HG02759 (cell line): ENCODE results near the gene HCST.
"Not testable (repeated sequence)": the region's sequence is repeated elsewhere in the genome, so short reads cannot be mapped to it uniquely, and the experiment has no call there.

Experiments
- ATAC-seq: cut with Tn5 transposase; IDR thresholded peaks from one replicate; pipeline ENCODE4 v1.9.1; 2021; ENCODE audit warnings: mild to moderate bottlenecking, moderate library complexity; ENCODE audit not compliant: unreplicated experiment

Gene HCST

DNA sequence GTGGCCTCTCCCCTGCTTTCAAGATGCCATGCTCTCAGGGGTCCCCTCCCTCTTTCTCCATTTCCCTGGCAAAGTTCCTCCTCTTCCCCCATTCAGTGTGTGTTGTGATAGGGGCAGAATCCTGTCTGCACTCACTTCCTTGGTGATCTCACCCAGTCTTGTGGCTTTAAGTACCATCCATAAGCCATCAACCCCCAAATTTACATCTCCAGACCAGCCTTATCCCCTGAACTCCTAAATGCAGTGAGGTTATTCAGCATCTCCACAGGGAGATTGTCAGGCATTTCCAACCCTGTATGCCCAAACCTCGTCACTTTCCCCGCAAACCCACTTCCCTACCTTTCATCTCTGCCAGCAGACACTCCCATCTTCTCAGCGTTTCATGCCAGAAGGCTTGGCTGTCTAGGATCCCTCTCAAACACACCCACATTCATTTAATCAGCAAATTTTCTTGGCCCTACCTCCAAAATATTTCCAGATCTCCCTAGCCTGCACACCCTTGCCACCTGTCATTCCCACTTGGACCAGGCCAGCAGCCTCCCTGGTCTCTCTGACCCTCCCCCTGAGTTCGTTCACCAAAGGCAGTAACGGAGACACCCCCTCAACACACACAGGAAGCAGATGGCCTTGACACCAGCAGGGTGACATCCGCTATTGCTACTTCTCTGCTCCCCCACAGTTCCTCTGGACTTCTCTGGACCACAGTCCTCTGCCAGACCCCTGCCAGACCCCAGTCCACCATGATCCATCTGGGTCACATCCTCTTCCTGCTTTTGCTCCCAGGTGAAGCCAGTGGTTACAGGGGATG lies at the start of gene HCST:
Gene HCST, plus strand, starts transcription at position 676 of the 808 bp plus-strand sequence. Its CDS starts 65 bp downstream, at position 741.
- ATAC-seq: no peak

- ATAC-seq: no peak
These were observed 49.1 kb upstream of the HCST start for GRCh38 chr19:35853038-35853756.

DNA sequence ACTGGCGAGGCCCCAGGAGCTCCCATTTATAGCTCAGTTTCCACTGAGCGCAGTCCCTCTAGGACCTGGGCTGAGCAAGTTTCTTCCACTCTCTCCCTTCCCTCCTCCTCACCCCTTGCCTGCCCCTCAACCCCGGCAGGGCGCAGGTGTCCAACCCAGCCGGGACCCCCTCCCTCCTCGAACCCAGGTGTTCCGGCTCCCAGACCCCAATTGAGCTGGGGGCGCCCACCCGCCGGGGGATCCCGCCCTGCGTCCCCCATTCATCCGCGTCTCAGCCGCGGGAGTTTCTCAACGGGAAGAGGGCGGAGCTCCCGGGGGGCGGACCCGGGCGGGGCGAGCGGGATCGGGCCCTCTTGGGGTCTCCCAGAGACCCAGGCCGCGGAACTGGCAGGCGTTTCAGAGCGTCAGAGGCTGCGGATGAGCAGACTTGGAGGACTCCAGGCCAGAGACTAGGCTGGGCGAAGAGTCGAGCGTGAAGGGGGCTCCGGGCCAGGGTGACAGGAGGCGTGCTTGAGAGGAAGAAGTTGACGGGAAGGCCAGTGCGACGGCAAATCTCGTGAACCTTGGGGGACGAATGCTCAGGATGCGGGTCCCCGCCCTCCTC lies 45.7 kb upstream of the HCST start, which contains the start of gene KIRREL2:
Gene KIRREL2, plus strand, starts transcription at position 366 of the 604 bp plus-strand sequence. Its CDS starts 209 bp downstream, at position 575.
- no peak for ATAC-seq

DNA sequence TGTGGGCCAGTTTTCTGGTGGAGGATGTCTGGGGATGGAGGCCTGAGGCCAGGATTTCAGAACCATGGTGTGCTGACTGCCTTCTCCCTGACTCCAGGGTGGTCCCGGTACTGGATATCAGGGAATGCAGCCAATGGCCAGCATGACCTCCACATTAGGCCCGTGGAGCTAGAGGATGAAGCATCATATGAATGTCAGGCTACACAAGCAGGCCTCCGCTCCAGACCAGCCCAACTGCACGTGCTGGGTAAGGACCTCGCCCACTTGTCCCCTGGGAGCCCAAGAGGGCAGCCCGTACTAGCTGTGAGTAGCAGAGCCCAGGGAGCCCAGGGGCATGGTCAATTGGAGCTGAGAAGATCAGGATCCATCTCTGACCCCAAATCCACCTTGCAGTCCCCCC lies 44.0 kb upstream of the HCST start:
- no peak for ATAC-seq

DNA sequence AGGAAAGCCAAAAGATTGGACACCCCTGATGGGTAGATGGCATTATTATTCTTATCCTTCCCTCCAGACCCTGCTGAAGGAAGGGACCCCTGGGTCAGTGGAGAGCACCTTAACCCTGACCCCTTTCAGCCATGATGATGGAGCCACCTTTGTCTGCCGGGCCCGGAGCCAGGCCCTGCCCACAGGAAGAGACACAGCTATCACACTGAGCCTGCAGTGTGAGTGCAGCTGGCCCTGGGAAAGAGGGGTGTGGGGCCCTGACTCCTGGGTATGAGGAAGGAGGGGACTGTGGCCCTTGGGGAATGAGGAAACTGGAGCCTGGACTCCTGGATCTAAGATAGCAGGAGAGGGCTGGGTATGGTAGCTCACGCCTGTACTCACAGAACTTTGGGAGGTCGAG lies 42.9 kb upstream of the HCST start:
- ATAC-seq: no peak

GRCh38 chr19:35860436-35860817 lies 41.9 kb upstream of the HCST start:
- ATAC-seq: no peak

DNA sequence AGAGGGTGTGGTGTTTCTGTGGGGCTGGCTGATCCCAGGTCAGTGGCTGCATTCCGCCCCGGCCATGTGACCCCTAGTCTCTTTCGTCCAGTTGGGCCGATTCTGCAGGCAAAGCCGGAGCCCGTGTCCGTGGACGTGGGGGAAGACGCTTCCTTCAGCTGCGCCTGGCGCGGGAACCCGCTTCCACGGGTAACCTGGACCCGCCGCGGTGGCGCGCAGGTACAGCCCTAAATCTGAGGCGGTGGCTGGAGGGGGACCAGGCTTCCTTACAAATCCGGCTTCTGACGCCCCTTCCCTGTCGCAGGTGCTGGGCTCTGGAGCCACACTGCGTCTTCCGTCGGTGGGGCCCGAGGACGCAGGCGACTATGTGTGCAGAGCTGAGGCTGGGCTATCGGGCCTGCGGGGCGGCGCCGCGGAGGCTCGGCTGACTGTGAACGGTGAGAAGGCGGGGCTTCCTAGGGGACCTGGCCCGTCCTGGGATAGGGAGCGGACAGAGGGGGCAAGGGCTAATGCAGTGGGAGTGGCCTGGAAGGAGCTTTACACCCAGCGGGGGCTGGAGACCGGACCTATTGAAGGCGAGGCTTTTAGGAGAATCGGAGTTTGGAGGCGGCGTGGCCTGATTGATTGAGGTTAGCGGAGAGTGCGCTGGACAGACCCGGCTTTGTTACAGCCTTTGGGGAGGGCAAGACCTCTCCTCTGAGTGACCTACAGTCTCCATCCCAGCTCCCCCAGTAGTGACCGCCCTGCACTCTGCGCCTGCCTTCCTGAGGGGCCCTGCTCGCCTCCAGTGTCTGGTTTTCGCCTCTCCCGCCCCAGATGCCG lies 41.3 kb upstream of the HCST start:
- no peak for ATAC-seq

DNA sequence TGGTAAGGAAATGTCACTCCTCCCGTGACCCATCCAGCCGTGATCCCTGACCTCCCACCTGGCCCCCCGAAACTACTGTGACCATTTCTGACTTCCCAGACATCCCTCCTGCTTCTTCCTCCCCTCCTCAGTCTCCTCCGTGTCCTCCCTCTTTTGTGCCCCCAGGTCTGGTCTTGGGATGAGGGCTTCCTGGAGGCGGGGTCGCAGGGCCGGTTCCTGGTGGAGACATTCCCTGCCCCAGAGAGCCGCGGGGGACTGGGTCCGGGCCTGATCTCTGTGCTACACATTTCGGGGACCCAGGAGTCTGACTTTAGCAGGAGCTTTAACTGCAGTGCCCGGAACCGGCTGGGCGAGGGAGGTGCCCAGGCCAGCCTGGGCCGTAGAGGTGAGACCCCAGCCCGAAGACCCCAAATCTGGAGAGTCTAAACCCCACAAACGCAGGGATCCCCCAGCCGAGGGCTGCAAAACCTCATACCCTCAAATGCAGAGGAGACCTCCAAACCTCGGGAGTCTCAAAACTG lies 40.6 kb upstream of the HCST start:
- no peak for ATAC-seq

DNA sequence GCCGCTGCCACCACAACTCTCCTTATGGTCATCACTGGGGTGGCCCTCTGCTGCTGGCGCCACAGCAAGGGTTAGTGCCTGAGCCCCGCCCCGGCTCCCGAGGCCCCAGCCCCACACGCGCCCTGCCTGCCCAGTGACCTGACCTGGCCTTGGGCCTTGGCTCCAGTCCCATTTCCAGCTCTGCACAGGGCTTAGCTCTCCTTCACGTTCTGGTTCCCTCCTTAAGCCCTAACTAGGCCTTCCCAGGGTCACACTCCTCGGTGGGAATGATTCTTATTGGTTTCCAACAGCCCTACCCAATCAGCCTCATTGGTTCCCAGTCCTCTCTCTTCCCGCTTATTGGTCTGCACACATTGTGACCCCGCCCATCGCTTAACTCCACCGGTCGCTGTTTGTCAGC lies 39.8 kb upstream of the HCST start:
- ATAC-seq: no peak

- ATAC-seq: no peak
These were observed 39.3 kb upstream of the HCST start for GRCh38 chr19:35863018-35863417.

- peak; percentile 72 for ATAC-seq
These were observed 34.0 kb upstream of the HCST start, which contains the start of gene APLP1 for GRCh38 chr19:35868172-35868822. Gene APLP1 (plus strand): TSS chr19:35868574. CDS start chr19:35868637, 63 bp downstream.

DNA sequence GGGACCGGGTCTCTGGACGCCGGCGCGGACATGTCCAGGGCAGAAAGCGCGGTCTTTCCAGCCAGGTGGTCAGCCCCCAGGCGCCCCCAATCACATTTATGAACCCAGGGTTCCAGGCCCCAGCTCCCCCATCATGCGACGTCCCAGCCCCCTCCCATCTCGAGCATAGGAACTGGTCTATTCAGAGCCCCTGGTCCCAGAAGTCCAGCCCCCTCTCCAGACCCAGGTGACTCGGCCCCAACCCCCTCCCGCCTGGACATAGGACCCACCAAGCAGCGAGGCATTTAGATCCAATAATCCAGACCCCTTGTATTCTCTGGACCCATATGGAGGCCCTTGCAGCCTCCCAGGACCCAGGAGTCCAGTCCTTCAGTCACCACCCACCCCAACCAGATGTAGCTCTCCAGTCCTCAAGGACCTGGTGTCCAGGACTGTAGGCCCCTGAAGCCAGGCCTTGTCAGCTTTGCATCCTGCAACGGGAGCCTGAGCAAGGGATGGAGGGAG lies 33.5 kb upstream of the HCST start:
- no peak for ATAC-seq

DNA sequence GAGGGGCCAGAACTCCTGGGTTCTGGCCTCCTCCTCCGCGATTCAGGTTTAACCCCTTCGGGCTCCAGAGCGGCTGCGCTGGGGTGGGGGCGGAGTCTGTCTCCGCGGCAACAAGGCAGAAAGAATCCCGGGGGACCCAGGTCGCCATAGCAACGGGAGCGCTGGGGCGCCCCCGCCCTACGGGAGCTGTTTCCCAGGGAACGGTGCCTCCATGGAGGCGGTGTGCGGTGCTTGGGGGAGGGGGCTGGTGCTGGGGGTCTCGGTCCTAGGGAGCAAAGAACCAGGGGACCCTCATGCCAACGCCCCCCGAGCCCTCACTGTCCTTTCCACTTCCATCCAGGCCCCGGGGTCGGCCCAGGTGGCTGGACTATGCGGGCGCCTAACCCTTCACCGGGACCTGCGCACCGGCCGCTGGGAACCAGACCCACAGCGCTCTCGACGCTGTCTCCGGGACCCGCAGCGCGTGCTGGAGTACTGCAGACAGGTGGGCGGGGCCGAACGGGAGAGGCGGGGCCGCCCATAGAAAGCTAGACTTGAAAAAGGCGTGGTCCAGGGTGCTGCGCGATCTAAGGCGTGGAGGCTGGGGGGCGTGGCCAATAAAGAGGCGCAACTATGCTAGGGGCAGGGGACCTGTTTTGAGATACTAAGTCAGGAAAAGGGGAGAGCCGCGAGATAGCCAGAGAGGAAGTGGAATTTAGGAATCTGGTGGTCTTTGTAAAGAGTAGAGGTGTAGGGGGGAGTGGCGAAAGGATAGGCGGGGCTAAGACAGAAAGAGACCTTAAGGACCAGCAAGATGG lies 32.8 kb upstream of the HCST start:
- ATAC-seq: peak; percentile 57

GRCh38 chr19:35870124-35870736 lies 32.1 kb upstream of the HCST start:
- not testable (repeated sequence) for ATAC-seq

DNA sequence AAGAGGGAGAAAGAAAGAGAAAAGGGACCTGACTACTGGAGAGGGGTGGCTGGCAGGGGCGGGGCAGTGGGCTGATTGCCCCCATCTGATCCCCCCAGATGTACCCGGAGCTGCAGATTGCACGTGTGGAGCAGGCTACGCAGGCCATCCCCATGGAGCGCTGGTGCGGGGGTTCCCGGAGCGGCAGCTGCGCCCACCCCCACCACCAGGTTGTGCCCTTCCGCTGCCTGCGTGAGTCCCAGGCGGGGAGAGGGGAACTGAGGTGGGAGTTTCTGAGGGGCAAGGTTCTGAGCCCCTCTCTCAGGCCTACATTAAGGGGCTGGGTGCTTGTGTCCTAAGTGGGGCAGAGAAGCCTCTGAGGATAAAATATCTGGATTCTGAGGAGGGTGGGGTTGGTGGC lies 31.5 kb upstream of the HCST start:
- no peak for ATAC-seq

DNA sequence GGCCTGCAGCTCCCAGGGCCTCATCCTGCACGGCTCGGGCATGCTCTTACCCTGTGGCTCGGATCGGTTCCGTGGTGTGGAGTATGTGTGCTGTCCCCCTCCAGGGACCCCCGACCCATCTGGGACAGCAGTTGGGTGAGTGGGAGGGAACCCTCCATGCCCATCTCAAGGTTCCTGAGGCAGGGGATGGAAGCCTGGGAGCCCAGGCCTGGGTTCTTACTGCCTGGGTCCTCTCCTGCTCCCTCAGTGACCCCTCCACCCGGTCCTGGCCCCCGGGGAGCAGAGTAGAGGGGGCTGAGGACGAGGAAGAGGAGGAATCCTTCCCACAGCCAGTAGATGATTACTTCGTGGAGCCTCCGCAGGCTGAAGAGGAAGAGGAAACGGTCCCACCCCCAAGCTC lies 30.7 kb upstream of the HCST start:
- no peak for ATAC-seq

DNA sequence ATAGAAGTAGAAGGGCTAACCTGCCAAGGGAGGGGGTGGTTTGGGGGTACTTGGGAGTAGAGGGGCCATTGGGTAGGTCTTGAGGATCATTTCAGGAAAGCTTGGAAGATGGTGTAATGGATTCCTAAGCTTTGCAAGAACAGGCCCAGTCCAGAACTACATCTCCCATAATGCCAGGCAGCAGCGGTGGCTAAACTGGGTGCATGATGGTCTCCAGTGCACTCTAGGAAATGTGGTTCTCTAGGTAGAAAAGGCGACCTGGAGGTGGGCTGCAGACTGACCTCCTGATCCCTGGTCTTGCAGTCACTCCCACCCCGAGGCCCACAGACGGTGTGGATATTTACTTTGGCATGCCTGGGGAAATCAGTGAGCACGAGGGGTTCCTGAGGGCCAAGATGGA lies 30.1 kb upstream of the HCST start:
- ATAC-seq: no peak

- ATAC-seq: no peak
These were observed 27.9 kb upstream of the HCST start for GRCh38 chr19:35874392-35874930.
